ENCODE measurements around the gene SPR.

Gene SPR

DNA sequence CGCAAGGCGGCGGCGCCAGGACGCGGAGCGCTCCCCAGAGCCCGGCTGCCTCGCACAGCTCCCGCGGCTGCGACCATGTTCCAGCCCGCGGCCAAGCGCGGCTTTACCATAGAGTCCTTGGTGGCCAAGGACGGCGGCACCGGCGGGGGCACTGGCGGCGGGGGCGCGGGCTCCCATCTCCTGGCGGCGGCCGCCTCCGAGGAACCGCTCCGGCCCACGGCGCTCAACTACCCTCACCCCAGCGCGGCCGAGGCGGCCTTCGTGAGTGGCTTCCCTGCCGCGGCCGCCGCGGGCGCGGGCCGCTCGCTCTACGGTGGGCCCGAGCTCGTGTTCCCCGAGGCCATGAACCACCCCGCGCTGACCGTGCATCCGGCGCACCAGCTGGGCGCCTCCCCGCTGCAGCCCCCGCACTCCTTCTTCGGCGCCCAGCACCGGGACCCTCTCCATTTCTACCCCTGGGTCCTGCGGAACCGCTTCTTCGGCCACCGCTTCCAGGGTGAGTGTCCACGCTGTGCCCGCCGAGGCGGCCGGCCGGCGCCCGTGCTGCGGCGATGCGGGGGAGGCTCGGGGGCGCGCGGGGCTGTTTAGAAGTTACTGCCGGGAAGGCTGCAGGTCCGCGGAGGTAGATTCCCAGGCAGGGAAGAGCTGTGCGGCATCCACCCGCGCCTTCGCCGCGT is 30.8 kb downstream of the SPR start:
- no peak for TF ChIP-seq EZH2 (IDR thresholded peaks at IDR 0.05; ENCODE audit: borderline replicate concordance, low read length)
- TF ChIP-seq, protein P1, sequence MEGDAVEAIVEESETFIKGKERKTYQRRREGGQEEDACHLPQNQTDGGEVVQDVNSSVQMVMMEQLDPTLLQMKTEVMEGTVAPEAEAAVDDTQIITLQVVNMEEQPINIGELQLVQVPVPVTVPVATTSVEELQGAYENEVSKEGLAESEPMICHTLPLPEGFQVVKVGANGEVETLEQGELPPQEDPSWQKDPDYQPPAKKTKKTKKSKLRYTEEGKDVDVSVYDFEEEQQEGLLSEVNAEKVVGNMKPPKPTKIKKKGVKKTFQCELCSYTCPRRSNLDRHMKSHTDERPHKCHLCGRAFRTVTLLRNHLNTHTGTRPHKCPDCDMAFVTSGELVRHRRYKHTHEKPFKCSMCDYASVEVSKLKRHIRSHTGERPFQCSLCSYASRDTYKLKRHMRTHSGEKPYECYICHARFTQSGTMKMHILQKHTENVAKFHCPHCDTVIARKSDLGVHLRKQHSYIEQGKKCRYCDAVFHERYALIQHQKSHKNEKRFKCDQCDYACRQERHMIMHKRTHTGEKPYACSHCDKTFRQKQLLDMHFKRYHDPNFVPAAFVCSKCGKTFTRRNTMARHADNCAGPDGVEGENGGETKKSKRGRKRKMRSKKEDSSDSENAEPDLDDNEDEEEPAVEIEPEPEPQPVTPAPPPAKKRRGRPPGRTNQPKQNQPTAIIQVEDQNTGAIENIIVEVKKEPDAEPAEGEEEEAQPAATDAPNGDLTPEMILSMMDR (IDR thresholded peaks at IDR 0.05; ENCODE audit: low read length) = no peak
- Histone ChIP-seq H3K27ac (ENCODE audit: low read depth, low read length, poor library complexity, severe bottlenecking) (no peak overlapping the region), H3K79me2 (ENCODE audit: insufficient read depth, low read length) (no peaks in the 10 kb centered on the region), H3F3A (ENCODE audit: insufficient read depth, low read length) (no peaks in the 10 kb centered on the region), H4K20me1 (ENCODE audit: insufficient read depth, low read length) (no peaks in the 10 kb centered on the region), H3K9me2 (ENCODE audit: low read depth, low read length) (no peaks in the 10 kb centered on the region), H3K9me3 (ENCODE audit: low read length) (no peaks in the 10 kb centered on the region), H3K9ac (ENCODE audit: low read length) (no peak overlapping the region), H3K36me3 (ENCODE audit: insufficient read depth, low read length) (no peaks in the 10 kb centered on the region), H3K27me3 (ENCODE audit: insufficient read depth, low read length) (peaks cover 3% of the 10 kb centered on the region; the same call in 1 of the 2 replicates), H2AFZ (ENCODE audit: low read length) (no peak overlapping the region), H3K4me2 (ENCODE audit: low read length) (peak overlapping the region; percentile 51; the same call in 1 of the 2 replicates), H3K4me1 (ENCODE audit: insufficient read depth, low read length, severe bottlenecking) (peaks cover 18% of the 10 kb centered on the region), H3K4me3 (ENCODE audit: low read depth, low read length, poor library complexity, severe bottlenecking) (peak overlapping the region; percentile 54)

DNA sequence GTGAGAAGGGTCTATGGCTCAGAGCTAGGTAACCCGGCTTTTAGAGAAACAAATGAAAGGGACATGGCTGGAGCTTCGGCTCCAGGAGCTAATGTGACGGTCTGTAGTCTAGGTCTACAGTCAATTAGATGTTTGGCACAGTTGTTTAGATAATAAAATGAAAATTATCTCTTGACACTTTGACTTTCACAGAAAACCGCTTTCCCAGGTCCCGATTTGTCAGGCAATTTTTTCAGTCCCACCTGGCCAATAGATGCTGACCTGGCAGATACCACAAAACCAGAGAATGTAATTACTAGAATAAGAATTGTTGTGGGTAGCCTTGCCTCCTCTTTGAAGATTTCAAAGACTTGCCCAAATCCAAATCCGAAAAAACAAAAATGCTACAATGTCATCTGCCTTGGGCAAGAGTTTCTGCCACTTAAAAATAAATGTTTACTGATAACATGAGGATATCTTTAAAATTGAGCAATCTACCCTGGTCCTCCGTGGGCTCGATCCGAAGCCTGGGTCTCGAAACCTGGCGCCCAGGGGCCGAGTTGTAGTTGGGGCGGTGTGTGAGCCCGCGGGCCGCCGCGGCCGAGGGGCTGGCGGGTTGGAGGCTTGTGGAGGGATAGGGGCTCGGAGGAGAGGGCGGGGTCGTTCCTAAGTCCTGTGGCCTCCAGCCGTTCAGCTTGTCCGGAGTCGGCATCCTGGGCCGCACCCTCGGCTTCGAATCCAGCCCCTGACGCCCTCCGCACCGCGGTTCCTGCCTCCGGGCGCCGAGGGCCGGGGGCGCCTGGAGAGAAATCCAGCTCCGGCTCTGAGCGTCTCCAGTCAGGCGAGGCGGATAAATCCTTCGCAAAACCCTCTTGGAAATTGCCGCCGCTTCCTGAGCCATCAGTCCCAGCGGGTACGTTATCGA is 32.5 kb downstream of the SPR start:
- Histone ChIP-seq H2AFZ (ENCODE audit: low read length) (no peak overlapping the region), H3K36me3 (ENCODE audit: insufficient read depth, low read length) (no peaks in the 10 kb centered on the region), H3K4me3 (ENCODE audit: low read depth, low read length, poor library complexity, severe bottlenecking) (no peak overlapping the region), H3F3A (ENCODE audit: insufficient read depth, low read length) (no peaks in the 10 kb centered on the region), H3K9me2 (ENCODE audit: low read depth, low read length) (no peaks in the 10 kb centered on the region), H3K9me3 (ENCODE audit: low read length) (no peaks in the 10 kb centered on the region), H3K4me1 (ENCODE audit: insufficient read depth, low read length, severe bottlenecking) (peaks cover 18% of the 10 kb centered on the region), H3K79me2 (ENCODE audit: insufficient read depth, low read length) (no peaks in the 10 kb centered on the region), H3K9ac (ENCODE audit: low read length) (no peak overlapping the region), H4K20me1 (ENCODE audit: insufficient read depth, low read length) (no peaks in the 10 kb centered on the region), H3K27ac (ENCODE audit: low read depth, low read length, poor library complexity, severe bottlenecking) (no peak overlapping the region), H3K27me3 (ENCODE audit: insufficient read depth, low read length) (peaks cover 3% of the 10 kb centered on the region; the same call in 1 of the 2 replicates), H3K4me2 (ENCODE audit: low read length) (no peak overlapping the region)
- TF ChIP-seq EZH2 (IDR thresholded peaks at IDR 0.05; ENCODE audit: borderline replicate concordance, low read length) = no peak
- TF ChIP-seq, protein P1 (IDR thresholded peaks at IDR 0.05; ENCODE audit: low read length) = no peak

DNA sequence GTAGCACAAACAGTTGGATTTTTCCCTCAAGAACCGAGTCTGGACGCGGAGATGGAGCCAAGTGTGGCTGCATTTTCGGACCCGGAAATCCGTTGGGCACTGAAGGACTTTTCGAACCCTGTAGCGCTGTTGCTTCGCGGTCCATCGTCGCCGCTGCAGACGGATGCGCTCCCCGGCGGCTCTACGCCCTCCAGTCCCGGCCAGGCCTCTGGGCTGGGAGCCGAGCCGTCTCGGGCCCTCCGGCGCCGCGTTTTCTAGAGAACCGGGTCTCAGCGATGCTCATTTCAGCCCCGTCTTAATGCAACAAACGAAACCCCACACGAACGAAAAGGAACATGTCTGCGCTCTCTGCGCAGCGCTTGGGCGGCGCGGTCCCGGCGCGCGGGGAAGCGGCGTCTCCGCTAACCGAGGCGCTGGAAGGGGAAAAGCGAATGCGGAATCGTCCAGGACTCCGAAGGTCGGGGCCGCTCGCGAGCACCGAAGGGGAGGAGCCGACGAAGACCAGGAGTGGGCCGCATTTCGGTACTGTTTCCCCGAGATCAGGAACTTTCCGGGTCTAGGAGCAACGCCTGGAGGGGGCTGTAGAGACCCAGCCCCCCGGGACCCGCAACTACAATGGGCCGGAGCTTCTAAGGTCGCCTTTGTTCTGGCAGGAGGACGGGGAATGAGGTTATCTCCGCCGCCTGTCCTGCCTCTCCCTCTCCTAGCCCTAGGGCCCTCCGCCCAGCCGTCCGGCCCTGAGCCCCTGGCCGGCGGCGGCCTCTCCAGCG is 33.3 kb downstream of the SPR start:
- no peaks in the 10 kb centered on the region for H3K36me3 ChIP-seq (ENCODE audit: insufficient read depth, low read length)
- H3K9ac ChIP-seq (ENCODE audit: low read length) = no peak overlapping the region
- H3K9me3 ChIP-seq (ENCODE audit: low read length) = no peaks in the 10 kb centered on the region
- no peak overlapping the region for H2AFZ ChIP-seq (ENCODE audit: low read length)
- no peaks in the 10 kb centered on the region for H3F3A ChIP-seq (ENCODE audit: insufficient read depth, low read length)
- H3K4me1 ChIP-seq (ENCODE audit: insufficient read depth, low read length, severe bottlenecking) = peaks cover 17% of the 10 kb centered on the region
- no peak overlapping the region for H3K4me2 ChIP-seq (ENCODE audit: low read length)
- H3K27ac ChIP-seq (ENCODE audit: low read depth, low read length, poor library complexity, severe bottlenecking) = no peak overlapping the region
- H3K9me2 ChIP-seq (ENCODE audit: low read depth, low read length) = no peaks in the 10 kb centered on the region
- no peaks in the 10 kb centered on the region for H3K79me2 ChIP-seq (ENCODE audit: insufficient read depth, low read length)
- H4K20me1 ChIP-seq (ENCODE audit: insufficient read depth, low read length) = no peaks in the 10 kb centered on the region
- H3K4me3 ChIP-seq (ENCODE audit: low read depth, low read length, poor library complexity, severe bottlenecking) = no peak overlapping the region
- no peak for TF ChIP-seq EZH2 (IDR thresholded peaks at IDR 0.05; ENCODE audit: borderline replicate concordance, low read length)
- TF ChIP-seq, protein P1 (IDR thresholded peaks at IDR 0.05; ENCODE audit: low read length) = no peak
- H3K27me3 ChIP-seq (ENCODE audit: insufficient read depth, low read length) = peaks cover 3% of the 10 kb centered on the region; the same call in 1 of the 2 replicates

All from OCI-LY1 (cell line).